GM12892 (cell line): ENCODE data around the gene ERGIC1.

ENCODE experiments used
- POLR2A ChIP-seq: IDR thresholded peaks from 2 replicates; pipeline ENCODE4 v1.6.1; 2011; ENCODE audit warnings: low read depth, low read length, control low read depth
- TAF1 ChIP-seq: IDR thresholded peaks from 2 replicates; pipeline ENCODE4 v1.6.1; 2011; ENCODE audit warnings: low read depth, mild to moderate bottlenecking, control low read depth, low read length, borderline replicate concordance

DNA sequence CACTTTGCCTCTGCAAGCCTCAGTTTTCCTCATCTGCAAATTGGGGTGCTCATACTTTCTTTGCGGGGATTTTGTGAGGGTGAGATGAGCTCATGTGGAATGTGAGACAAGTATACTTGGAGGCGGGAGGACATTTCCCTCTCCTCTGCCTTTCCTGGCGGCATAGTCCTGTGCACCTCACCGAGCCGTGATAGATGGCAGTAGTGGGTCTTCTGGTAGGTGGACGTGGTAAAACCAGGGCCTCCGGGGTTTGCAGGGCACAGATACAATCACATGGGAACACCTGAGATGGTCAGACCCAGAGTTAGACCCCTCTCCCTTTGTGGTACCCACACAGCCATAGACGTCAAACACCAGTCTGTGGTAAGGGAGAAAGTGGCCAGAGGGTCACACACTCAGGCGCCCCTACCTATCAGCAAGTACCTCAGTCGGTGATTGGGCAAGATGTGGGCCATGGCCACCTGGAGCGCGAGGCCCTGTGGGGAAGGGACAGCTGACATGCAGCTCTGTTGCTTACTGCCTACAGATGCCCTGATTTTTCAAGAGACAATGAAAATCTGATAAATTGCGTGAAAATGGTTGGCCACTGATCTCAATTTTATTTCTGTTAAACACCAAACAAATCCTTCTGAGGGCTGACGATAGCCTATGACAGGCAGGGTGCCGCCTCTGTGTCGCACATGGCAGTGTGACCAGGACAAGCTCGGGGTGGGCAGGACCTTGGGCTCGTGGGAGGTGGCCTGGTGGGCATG, 9.9 kb downstream of the ERGIC1 start:
- TF ChIP-seq POLR2A = no peak
- no peak for TF ChIP-seq TAF1
